Measurements from ENCODE around the gene SNTA1. TPM values are rescaled to one million over a fixed set of nuclear protein-coding genes. Genes with fewer than 3 reads are reported as not detected.

The SNTA1 gene
- total and polyA plus RNA-seq, 2 of the 8 experiments (the other 6 are each of a cell fraction or from before 2014, with no cell fraction given): 4.5 to 8.0 TPM

- no peak overlapping the region for H4K5ac ChIP-seq (ENCODE audit: insufficient read length, low read depth, low read length)
- 0 out of 2 replicates have a peak overlapping the region, but pooled peaks have one; percentile 43 for H2BK12ac ChIP-seq (ENCODE audit: low read depth, low read length)
- peaks cover 8% of the 10 kb centered on the region for H3K79me1 ChIP-seq (ENCODE audit: low read depth, low read length)
- peaks cover 13 to 43% of the 10 kb centered on the region in 2 experiments for H3K79me2 ChIP-seq (ENCODE audit: control insufficient read depth in 1 of 2, insufficient read depth in 2 of 2, low read length in 2 of 2)
- no peak overlapping the region for H2BK5ac ChIP-seq (ENCODE audit: low read depth, low read length)
- peak overlapping the region; percentile 94 for H2AFZ ChIP-seq (ENCODE audit: low read length)
- peaks cover 0 to 6% (median 2%) of the 10 kb centered on the region in 4 experiments; a peak in 3 of 7 replicates for H3K4me1 ChIP-seq (replicated peaks in 1 of 4; ENCODE audit: control insufficient read depth in 3 of 4, insufficient read depth in 4 of 4, low read length in 3 of 4)
- H3K4me3 ChIP-seq (ENCODE audit: extremely low read depth in 1 of 4, insufficient read depth in 2 of 4, low read depth in 3 of 4, low read length in 4 of 4): peak overlapping the region; percentile 83 to 99 (median 92); a peak in 7 of 8 replicates
- 59% methylated on average over 8 of the region's 8 CpGs; no CpG with 5 or more reads in 1 of the 2 experiments for WGBS, 2 experiments (ENCODE audit: extremely low coverage in 1 of 2, insufficient coverage in 1 of 2, insufficient read length in 1 of 2, insufficient replicate concordance in 2 of 2, low coverage in 1 of 2, low lambda C conversion rate in 2 of 2, missing lambda C conversion rate in 1 of 2)
- ChIA-PET CTCF (ENCODE audit: partially characterized antibody) (interaction anchor here (0.7 to 1.3 kb wide), 4 partner anchors 9 to 268 kb away, joined by 3 to 4 read pairs (median 3); no protein-coding TSS in a partner anchor), POLR2A (ENCODE audit: partially characterized antibody) (interaction anchor here (0.9 to 1.8 kb wide), 6 partner anchors 11 to 266 kb away, joined by 3 to 5 read pairs (median 3); no protein-coding TSS in a partner anchor)
- H2BK20ac ChIP-seq (ENCODE audit: low read length): no peak overlapping the region
- no peak overlapping the region; the same call in 1 of the 2 replicates for H2AK5ac ChIP-seq (ENCODE audit: low read depth, low read length)
- no peak overlapping the region for H4K91ac ChIP-seq (replicated peaks; ENCODE audit: insufficient read length, low read length)
- H3K4me2 ChIP-seq (ENCODE audit: insufficient read depth in 1 of 2, low read depth in 2 of 2, low read length in 2 of 2): peak overlapping the region; percentile 63 to 83
- DNase-seq (ENCODE audit: low read depth in 1 of 2, low spot score in 2 of 2): no peak
- no peak overlapping the region for H3K4ac ChIP-seq (replicated peaks; ENCODE audit: insufficient read length, low read depth, low read length)
- no peak overlapping the region for H3K18ac ChIP-seq (ENCODE audit: extremely low read depth, low read length)
- no peak overlapping the region; the same call in 1 of the 2 replicates for H4K8ac ChIP-seq (ENCODE audit: extremely low read depth, insufficient read depth, low read length)
- H3K23ac ChIP-seq (ENCODE audit: insufficient read length): no peak overlapping the region
- H3K9me3 ChIP-seq (ENCODE audit: insufficient read depth in 2 of 2, low read depth in 1 of 2, low read length in 1 of 2): no peaks in the 10 kb centered on the region
- H2BK15ac ChIP-seq (ENCODE audit: low read length): no peak overlapping the region
- peaks cover 2 to 8% of the 10 kb centered on the region in 2 experiments for H4K20me1 ChIP-seq (replicated peaks in 1 of 2; ENCODE audit: control insufficient read depth in 1 of 2, insufficient read depth in 2 of 2, low read length in 2 of 2)
- H3K14ac ChIP-seq (ENCODE audit: insufficient read length): no peak overlapping the region
- H3K56ac ChIP-seq (replicated peaks; ENCODE audit: insufficient read length, low read depth, low read length): no peak overlapping the region
- H3K36me3 ChIP-seq (ENCODE audit: control insufficient read depth in 2 of 4, insufficient read depth in 4 of 4, low read length in 3 of 4): no peaks in the 10 kb centered on the region
- no peak overlapping the region for H3K27ac ChIP-seq (ENCODE audit: low read depth, low read length)
- H3K9ac ChIP-seq (replicated peaks in 1 of 4; ENCODE audit: extremely low read depth in 1 of 4, low read depth in 3 of 4, low read length in 3 of 4): peak overlapping the region in 1 of 4 experiments; percentile 11; a peak in 1 of 7 replicates
- no peak overlapping the region for H2BK120ac ChIP-seq (replicated peaks; ENCODE audit: low read depth, low read length)
- H3K27me3 ChIP-seq (replicated peaks in 1 of 4; ENCODE audit: control insufficient read depth in 3 of 4, extremely low read depth in 1 of 4, insufficient read depth in 3 of 4, low read length in 3 of 4): no peaks in the 10 kb centered on the region
- no peak for FAIRE-seq
- peaks cover 5% of the 10 kb centered on the region; the same call in 1 of the 2 replicates for H3K23me2 ChIP-seq (ENCODE audit: low read depth, low read length)
- TF ChIP-seq CHD2 (IDR thresholded peaks at IDR 0.05; ENCODE audit: low read length) (no peak), BRCA1 (IDR thresholded peaks at IDR 0.05; ENCODE audit: low read depth, low read length) (no peak), SIX5 (IDR thresholded peaks at IDR 0.05; ENCODE audit: low read depth, low read length) (no peak), SP4 (IDR thresholded peaks at IDR 0.05; ENCODE audit: low read length) (no peak), ATF3 (IDR thresholded peaks at IDR 0.05; ENCODE audit: insufficient read depth, low read depth, low read length) (no peak), CEBPB (IDR thresholded peaks at IDR 0.05; ENCODE audit: low read depth, low read length) (no peak)
- TF ChIP-seq, protein P1, sequence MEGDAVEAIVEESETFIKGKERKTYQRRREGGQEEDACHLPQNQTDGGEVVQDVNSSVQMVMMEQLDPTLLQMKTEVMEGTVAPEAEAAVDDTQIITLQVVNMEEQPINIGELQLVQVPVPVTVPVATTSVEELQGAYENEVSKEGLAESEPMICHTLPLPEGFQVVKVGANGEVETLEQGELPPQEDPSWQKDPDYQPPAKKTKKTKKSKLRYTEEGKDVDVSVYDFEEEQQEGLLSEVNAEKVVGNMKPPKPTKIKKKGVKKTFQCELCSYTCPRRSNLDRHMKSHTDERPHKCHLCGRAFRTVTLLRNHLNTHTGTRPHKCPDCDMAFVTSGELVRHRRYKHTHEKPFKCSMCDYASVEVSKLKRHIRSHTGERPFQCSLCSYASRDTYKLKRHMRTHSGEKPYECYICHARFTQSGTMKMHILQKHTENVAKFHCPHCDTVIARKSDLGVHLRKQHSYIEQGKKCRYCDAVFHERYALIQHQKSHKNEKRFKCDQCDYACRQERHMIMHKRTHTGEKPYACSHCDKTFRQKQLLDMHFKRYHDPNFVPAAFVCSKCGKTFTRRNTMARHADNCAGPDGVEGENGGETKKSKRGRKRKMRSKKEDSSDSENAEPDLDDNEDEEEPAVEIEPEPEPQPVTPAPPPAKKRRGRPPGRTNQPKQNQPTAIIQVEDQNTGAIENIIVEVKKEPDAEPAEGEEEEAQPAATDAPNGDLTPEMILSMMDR (IDR thresholded peaks at IDR 0.05; ENCODE audit: control extremely low read depth in 1 of 3, insufficient read depth in 1 of 3, low read depth in 1 of 3, low read length in 3 of 3): no peak
- TF ChIP-seq, protein P2, sequence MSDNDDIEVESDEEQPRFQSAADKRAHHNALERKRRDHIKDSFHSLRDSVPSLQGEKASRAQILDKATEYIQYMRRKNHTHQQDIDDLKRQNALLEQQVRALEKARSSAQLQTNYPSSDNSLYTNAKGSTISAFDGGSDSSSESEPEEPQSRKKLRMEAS (IDR thresholded peaks at IDR 0.05): no peak
- TF ChIP-seq, protein P3, sequence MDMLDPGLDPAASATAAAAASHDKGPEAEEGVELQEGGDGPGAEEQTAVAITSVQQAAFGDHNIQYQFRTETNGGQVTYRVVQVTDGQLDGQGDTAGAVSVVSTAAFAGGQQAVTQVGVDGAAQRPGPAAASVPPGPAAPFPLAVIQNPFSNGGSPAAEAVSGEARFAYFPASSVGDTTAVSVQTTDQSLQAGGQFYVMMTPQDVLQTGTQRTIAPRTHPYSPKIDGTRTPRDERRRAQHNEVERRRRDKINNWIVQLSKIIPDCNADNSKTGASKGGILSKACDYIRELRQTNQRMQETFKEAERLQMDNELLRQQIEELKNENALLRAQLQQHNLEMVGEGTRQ (IDR thresholded peaks at IDR 0.05; ENCODE audit: low read length): no peak
Observed at GRCh38 chr20:33401921-33402369, 41.6 kb downstream of the SNTA1 start.

All from H1 (cell line).